ENCODE results near the gene GZMH. TPM values are rescaled to one million over a fixed set of nuclear protein-coding genes. Genes with fewer than 3 reads are reported as not detected.

GZMH gene
- polyA plus RNA-seq, 1 donor from 2014 or later = 24.2 TPM

DNA sequence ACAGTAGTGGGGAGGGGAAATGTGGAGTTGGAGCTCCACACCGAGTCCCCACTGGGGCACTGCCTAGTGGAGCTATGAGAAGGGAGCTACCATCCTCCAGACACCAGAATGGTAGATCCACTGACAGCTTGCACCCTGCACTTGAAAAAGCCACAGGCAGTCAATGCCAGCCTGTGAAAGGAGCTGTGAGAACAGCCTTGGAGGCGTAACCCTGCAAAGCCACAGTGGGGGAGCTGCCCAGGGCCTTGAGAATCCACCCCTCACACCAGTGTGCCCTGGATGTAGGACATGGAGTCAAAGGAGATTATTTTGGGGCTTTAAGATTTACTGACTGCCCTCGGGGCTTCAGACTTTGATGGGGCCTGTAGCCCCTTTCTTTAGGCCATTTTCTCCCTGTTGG lies 46.0 kb downstream of the GZMH start:
- Mint-ChIP-seq H3K27ac (no peak overlapping the region), H3K27me3 (peaks cover 24% of the 10 kb centered on the region), H3K4me1 (no peaks in the 10 kb centered on the region), H3K36me3 (peaks cover 2% of the 10 kb centered on the region), H3K4me3 (no peak overlapping the region), H3K9me3 (peaks cover 6 to 22% (median 9%) of the 10 kb centered on the region in 3 donors)

DNA sequence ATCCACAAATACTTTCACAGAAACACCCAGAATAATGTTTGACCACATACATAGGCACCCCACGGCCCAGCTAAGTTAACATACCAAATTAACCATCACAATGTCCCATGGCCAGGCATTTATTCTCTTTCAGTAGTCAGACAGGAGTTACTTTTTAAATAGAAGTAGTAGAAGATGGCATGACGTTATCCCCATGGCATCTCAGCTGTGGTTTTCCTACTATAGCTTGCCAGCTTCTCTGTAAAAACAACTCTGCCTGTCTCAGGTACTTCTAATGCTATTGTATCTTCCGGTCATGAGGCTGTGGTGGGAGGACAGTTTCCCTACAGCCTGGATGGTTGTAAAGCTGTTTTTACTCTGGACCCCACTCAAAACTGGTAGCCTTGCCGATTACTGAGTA lies 52.7 kb downstream of the GZMH start:
- Mint-ChIP-seq H3K27me3 (peaks cover 11% of the 10 kb centered on the region), H3K36me3 (no peaks in the 10 kb centered on the region), H3K4me1 (no peaks in the 10 kb centered on the region), H3K27ac (no peak overlapping the region), H3K9me3 (peaks cover 0 to 9% (median 4%) of the 10 kb centered on the region in 3 donors), H3K4me3 (no peak overlapping the region)

Other genes starting within 250 kb of the GZMH start
- gene NFATC4, start 241.5 kb downstream of the GZMH start, polyA plus RNA-seq = 0.20 TPM
- not detected for gene NYNRIN, start 210.7 kb downstream of the GZMH start, polyA plus RNA-seq
- gene CBLN3, start 180.0 kb downstream of the GZMH start, polyA plus RNA-seq = 2.9 TPM
- 26.5 TPM for gene KHNYN, start 179.7 kb downstream of the GZMH start, polyA plus RNA-seq
- 94.0 TPM for gene SDR39U1, start 166.9 kb downstream of the GZMH start, polyA plus RNA-seq
- gene CMA1, start 101.4 kb downstream of the GZMH start, polyA plus RNA-seq = not detected
- gene CTSG, start 33.4 kb downstream of the GZMH start, polyA plus RNA-seq = not detected
- gene GZMB, start 24.5 kb upstream of the GZMH start, polyA plus RNA-seq = 7.9 TPM

Measured in IgD-negative memory B cell (primary cell).